HL-60/S4 treated with phorbol 12-myristate 13-acetate at 8.2 ng/mL for 4 days and 3 days (cell line): Measurements from ENCODE around the gene MAPKBP1.
"Not testable (repeated sequence)": the region's sequence is repeated elsewhere in the genome, so short reads cannot be mapped to it uniquely, and the experiment has no call there.

ENCODE experiments used
- in situ Hi-C: fragments of 300-500 bp; cut with MboI; formaldehyde crosslinking; loops from 2 replicates; pipeline ENCODE4 v1.15.0; 2022; ENCODE audit warnings: low sequenced_read_pairs

The MAPKBP1 gene, protein sequence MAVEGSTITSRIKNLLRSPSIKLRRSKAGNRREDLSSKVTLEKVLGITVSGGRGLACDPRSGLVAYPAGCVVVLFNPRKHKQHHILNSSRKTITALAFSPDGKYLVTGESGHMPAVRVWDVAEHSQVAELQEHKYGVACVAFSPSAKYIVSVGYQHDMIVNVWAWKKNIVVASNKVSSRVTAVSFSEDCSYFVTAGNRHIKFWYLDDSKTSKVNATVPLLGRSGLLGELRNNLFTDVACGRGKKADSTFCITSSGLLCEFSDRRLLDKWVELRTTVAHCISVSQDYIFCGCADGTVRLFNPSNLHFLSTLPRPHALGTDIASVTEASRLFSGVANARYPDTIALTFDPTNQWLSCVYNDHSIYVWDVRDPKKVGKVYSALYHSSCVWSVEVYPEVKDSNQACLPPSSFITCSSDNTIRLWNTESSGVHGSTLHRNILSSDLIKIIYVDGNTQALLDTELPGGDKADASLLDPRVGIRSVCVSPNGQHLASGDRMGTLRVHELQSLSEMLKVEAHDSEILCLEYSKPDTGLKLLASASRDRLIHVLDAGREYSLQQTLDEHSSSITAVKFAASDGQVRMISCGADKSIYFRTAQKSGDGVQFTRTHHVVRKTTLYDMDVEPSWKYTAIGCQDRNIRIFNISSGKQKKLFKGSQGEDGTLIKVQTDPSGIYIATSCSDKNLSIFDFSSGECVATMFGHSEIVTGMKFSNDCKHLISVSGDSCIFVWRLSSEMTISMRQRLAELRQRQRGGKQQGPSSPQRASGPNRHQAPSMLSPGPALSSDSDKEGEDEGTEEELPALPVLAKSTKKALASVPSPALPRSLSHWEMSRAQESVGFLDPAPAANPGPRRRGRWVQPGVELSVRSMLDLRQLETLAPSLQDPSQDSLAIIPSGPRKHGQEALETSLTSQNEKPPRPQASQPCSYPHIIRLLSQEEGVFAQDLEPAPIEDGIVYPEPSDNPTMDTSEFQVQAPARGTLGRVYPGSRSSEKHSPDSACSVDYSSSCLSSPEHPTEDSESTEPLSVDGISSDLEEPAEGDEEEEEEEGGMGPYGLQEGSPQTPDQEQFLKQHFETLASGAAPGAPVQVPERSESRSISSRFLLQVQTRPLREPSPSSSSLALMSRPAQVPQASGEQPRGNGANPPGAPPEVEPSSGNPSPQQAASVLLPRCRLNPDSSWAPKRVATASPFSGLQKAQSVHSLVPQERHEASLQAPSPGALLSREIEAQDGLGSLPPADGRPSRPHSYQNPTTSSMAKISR (N-terminal part only)

DNA sequence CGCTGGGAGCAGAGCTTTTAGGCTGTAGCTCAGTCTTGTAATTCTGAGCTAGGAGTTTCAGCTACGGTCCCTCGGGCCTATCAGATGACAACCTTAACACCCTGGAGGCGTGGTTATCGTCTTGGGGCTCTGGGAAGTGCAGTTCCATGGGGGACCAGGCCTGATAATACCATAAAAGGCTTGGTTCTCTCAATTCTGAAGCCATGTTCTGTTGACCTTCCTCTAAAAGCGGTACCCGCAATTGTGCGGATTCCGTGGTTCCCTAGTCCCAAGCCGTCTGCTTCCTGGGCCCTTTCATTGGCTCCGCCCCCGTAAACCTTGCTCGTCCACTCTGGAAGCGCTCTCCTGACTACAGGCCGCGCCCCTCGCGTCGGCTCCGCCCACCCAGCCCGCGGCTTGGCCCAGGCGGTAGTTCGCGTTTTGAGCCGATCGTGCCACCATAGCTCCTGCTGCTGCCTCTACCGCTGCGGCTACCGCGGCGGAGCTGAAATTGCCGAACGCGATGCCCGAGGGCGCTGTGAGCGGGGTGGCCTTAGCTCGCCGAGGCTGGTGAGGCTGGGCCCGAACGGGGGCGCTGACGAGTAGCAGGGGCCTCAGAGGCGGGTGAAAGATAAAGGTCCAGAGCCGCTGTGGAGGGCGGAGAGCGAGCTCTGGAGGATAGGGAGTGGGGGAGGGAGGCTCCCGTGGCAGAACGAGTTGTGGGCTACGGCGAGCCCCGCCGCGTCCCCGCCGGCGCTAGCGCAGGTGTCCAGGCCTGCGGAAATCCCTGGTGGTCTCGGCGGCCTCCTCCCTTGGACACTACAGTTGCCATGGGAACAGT is at the start of gene MAPKBP1:
Gene MAPKBP1, plus strand, starts transcription at position 423 of the 820 bp plus-strand sequence. CDS start 792 bp downstream, outside the sequence.
- in situ Hi-C loops, result no loop called here

DNA sequence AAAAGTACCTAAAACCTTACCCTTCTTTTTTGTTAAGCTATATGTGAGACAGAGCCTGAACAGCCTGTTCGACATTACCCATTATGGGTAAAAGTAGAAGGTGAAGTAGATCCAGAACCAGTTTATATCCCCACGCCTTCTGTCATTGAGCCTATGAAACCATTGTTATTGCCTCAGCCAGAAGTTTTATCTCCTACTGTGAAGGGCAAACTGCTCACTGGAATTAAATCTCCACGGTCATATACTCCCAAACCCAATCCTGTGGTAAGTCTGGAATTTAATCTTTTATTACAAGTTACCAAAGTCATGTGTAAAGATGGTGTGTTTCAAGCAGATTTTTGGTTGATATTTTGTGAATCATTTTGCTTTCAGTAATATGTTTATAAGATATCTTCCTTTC is 47.1 kb upstream of the MAPKBP1 start:
- in situ Hi-C loops, result no loop called here

DNA sequence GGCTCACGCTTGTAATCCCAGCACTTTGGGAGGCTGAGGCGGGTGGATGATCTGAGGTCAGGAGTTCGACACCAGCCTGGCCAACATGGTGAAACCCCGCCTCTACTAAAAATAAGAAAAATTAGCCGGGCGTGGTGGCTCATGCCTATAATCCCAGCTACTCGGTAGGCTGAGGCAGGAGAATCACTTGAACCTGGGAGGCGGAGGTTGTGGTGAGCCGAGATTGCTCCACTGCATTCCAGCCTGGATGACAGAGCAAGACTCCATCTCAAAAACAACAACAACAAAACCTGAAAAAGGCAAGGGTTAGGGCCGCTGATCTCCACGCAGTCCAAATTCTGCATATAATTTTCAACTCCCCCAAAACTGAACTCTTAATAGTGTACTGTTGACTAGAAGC is 46.2 kb upstream of the MAPKBP1 start:
- in situ Hi-C loops, result not testable (repeated sequence)

DNA sequence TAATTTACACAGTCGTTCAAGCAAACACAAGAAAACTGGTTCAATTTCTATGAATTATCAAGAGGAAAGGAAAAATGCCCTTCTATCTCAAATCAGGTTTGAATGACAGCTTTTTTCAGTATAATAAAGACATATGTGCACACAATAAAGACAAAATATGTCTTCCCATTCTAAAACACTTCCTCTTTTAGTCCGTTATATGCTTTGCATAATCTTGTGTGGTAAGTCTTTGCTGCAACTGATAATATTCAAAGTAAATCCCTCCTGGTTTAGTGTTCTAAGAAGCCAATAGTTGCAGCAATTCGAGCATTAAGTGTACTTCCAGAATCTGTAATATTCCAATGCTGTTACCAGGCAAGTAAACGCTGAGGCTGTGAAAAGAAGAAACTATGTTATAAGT is 43.7 kb upstream of the MAPKBP1 start:
- in situ Hi-C loops, result no loop called here

DNA sequence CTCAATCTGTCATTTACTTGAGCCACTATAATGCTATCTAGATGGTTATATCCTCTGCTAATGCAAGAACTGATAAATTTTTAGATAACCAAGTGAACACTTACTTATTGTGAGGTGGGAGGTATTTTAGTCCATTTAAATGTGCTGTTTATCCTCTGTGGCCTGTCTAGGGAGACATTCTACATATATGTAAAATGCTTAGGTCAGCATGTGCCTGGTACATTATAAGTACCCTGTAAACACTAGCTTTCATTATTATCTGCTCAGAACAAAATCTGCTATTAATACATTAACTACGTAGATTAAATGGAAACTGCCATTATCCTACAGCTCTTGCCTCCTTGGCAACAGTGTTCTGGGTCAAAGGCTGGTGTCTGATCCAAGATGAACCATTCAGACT is 41.8 kb upstream of the MAPKBP1 start:
- in situ Hi-C loops, result no loop called here

DNA sequence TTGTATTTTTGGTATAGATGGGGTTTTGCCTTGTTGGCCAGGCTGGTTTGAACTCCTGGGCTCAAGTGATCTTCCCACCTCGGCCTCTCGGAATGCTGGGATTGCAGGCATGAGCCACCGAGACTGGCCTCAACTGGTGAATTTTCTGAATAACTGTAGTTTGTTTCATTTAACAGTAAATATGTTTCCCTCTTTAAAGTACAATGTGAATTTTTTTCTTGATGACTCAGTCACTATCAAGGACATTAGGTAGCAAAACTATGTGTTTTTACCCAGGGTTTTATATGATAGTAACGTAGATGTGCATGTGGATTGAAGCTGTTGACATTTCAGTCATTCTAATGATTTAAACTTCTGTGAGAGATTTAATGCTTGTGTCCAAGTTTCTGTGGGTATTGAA is 40.2 kb upstream of the MAPKBP1 start:
- in situ Hi-C loops, result no loop called here

DNA sequence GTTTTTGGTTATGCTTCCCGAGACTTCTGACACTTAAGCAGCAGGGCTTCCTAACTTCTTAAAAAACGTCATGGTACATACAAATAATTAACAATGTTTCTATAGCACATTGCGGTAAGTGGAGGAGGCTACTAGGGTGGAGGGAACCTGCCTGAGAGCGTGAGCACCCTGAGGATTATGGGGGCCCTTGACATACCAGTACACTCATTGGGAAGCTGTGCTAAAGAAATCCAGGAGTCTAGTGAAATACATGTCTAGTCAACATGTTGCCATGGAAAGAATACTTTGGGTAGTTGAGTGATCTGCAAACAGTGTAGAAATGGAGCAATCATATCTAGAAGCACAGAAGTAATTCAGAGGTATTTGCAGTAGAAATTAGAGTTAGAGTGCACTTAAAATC is 39.2 kb upstream of the MAPKBP1 start:
- in situ Hi-C loops, result no loop called here

DNA sequence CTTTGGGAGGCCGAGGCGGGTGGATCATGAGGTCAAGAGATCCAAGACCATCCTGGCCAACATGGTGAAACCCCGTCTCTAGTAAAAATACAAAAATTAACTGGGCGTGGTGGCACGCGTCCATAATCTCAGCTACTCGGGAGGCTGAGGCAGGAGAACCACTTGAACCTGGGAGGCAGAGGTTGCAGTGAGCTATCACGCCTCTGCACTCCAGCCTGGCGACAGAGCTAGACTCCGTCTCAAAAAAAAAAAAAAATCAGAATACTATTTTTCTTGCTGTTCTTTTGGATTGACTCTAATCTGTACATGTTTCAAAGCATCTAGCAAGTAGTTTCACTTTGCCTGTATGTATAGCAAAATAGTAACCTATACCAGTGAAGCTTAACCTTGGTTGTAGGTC is 38.8 kb upstream of the MAPKBP1 start:
- in situ Hi-C loops, result not testable (repeated sequence)

DNA sequence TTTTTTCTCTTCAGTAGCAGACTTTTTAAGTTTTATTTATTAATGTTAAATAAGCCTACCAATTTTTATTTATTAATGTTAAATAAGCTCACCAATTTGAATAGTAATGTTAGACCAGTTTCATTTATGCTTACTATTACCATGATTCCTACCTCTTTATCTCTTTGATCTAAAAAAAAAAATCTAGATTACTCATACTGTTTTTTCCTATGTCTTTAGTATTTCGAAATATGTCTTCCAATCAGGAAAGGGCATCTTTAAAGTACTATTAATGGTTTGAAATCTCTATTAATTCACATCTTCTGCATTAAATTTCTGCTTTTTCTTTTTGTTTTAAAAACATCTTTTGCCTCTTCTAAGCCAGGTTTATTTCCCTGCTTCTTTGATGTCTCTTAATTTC is 27.5 kb upstream of the MAPKBP1 start:
- in situ Hi-C loops, result no loop called here

DNA sequence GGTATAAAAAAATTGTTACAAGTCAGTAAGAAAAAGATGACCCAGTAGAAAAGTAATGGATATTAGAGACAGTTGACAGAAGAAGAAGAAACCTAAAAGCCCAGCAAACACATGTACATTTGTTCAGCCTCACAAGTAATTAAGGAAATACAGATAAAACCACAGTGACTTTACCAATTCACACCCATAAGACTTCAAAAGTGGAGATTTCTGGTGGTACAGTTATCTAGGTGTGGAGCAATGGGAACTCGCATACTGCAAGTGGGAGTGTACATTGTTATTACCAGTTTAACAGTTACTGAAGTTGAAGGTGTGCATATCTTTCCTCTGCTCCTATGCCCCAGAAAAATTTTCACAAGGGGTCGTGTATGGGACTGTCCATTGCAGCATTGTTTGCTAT is 18.1 kb upstream of the MAPKBP1 start:
- in situ Hi-C loops, result no loop called here

DNA sequence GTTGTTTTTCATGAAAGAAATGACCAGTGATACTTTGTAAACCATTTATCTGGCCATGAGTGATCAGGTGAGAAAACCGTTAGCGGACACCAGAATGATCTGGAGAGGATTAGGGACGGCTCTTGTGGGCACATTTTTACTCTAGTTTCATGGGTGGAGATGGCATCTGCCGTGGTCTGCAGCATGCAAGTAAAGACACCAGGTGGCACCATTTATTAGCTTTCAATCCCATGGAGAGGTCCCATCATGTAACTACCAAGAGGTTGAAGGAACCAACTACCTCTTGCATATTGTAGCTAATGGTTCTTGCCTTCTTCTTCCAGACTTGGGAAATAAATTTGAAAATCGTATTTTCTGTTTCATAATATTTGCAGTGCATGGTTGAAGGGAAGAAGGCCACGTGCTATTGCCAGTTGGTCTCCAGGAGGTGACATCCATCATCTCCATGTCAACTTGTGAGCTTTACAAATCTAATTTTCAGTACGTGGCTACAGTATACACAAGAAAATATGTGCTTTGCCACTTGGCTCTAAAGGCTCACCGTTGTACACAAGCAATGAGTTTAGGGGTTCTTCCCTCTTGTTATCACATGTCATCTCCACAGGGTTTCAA is 1.5 kb upstream of the MAPKBP1 start:
- in situ Hi-C loops, result no loop called here

DNA sequence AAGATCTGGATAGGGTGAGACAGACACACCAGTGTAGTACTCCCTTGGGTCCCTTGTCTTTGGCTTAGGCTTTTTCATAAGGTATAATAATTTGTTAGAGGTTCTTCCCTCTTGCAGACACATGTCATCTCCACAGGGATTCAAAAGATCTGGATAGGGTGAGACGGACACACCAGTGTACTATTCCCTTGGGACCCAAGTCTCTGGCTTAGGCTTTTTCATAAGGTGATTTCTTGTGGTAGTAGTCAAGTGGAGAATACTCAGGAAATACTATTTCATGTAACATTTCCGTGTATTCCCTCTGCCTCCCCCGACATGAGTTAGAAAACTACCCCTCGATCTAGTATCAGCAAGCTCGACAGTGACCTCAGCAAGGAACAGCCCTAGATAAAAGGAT is 954 bp upstream of the MAPKBP1 start:
- in situ Hi-C loops, result no loop called here

DNA sequence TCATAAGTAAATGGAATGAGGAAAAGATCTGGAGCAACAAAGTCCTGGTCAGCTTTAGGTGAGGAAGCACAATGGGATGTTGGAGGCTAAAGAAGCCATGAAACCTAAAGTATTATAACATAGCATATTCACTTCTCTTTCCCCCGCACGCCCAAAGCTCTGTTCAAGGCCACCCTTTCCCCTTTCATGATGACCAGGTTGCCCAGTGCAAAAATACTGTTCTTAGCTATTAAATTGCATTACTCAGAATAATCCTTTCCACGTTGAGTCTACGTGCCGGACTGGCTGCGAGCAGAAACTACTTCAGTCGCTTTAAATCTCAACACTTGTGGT is 589 bp upstream of the MAPKBP1 start:
- in situ Hi-C loops, result no loop called here

DNA sequence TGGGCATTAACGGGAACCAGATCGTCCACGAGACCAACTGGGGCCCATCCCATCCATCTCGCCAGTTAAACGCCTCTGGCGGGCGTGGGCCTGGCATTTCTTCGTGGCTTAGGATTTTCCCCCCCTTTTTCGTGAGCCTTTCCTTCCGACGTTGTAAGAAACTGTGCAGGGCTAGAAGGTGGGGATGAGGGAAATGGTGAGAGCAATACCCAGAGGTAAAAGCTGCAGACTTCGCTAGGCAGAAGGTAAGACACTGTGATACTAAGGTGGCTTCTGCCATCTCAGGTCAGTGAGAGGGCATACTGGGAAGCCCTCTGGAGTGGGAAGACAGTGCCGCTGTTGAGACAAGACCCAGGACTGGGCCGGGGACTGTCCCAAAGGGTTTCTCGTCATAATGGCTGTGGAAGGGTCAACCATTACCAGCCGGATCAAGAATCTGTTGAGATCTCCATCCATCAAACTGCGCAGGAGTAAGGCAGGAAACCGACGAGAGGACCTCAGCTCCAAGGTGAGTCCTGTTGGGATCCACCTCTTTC is 666 bp downstream of the MAPKBP1 start:
- in situ Hi-C loops, result no loop called here

DNA sequence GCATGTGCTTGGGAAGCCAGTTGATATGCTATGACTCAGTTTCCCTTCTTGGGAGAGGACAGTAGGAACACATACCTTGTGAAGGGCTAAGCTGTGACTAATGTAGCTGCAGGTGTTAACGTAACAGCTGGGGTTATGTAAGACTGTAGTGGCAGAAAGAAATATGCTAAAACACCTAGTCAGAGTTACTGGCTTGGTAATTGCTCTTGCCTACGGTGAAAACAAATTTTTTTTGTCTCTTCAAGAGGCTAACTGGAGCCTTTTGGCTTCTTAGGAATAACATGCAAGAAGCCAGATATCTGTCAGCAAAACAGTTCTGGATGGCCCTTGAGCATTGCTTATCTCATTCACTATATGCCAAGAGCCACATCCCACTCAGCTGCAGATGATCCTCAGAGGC is 1.4 kb downstream of the MAPKBP1 start:
- in situ Hi-C loops, result no loop called here

DNA sequence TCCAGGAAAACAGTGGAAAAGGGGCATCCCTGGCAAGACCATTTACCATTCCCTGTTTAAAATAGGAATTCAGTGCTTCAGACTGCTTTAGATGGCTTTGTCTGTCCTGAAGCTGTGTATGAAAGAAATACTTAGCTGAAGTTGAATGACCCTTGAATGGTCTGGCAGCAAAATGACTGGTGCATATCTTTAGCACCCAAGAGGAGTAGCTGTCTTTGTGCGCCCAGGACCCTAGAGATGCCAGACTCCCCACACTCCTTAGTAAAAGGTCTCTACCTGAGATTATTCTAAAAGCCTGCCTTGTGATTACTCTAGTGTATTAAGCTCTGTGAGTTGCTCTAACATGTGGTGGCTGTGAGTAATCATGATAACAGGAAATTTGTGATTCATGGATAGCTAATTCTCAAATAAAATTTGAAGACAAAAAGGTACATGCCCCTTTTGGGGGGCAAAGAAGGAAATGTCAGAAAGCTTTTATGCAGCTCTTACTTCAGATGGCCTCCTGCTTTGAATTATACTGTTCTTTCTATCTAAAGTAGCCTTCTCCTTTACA is 3.2 kb downstream of the MAPKBP1 start:
- in situ Hi-C loops, result no loop called here

DNA sequence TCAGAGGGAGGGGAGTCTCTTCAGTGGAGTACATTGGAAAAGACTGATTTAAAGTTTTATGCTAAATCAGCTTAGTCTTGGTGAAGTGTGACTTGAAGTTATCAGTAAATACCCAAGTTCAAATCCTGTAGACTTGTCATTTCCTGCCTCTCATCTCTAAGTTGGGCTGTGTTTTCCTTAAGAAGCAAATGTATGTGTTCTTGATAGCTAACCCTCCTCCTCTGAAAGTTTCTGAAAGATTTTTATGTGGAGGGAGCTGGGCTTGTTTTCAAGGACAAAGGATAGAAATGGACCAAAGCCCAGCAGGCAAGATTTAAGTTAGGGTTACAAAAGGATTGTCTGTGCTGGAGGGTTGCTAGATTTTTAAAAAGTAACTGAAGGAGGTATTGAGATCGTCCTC is 4.2 kb downstream of the MAPKBP1 start:
- in situ Hi-C loops, result no loop called here

DNA sequence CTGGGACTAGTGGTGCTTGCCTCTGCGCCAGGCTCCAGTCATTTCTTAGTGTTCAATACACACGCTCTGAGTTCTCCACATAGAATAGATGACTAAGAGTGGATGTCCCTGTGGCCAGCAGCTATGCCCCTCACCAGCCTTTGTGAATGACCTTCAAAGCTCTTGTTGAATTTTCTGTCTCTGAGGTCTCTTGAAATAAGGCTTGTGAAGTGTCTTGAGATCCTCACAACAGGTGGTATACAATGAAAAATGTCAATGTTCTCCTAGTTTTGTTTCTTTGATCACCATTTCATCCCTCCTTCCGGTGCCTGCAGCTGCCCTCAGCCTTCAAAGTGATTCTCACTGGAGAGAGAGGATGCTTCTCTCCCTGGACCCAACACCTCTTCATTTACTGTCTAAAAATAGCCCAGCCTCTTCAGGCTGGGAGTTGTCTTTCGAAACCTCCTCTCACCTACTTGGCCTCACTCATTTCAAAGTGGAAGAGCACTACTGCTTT is 5.4 kb downstream of the MAPKBP1 start:
- in situ Hi-C loops, result no loop called here

DNA sequence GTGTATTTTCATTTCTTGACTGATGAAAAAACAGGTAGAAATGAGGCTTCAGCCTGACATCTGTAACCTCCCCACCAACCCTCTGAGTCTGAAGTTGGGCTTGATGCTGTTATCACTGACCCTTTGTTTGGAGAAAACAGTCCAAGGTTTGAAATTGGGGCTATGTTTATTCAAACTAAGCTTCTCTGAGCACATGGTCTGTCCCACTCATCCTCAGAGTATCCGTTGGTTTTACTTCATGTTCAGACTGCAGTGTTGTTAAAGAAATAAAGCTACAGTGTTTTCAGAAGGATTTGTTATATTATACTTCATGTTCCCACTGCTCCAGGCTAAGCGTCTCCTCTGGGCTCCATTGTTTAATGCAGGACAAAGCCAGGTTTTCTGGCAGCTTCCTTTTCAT is 6.0 kb downstream of the MAPKBP1 start:
- in situ Hi-C loops, result no loop called here
